ENCODE measurements around the gene LRRC32. TPM values are rescaled to one million over a fixed set of nuclear protein-coding genes. Genes with fewer than 3 reads are reported as not detected.
A peak's percentile ranks its signal among the peaks of the same experiment; 100 is the strongest.

The LRRC32 gene
- total RNA-seq, 2 experiments from 2014 or later: 5.5 to 25.3 TPM

- CTCF ChIA-PET (ENCODE audit: unreplicated experiment): interaction anchor here (0.6 to 1.0 kb wide), 2 partner anchors 88 to 233 kb away, joined by 3 read pairs; no protein-coding TSS in a partner anchor
- H2AFZ ChIP-seq (ENCODE audit: low read length): peak overlapping the region; percentile 53
- POLR2A ChIA-PET: interaction anchor here (0.5 to 1.3 kb wide), 6 partner anchors 12 to 754 kb away, joined by 3 to 5 read pairs (median 3); no protein-coding TSS in a partner anchor
- TF ChIP-seq EZH2phosphoT487 (IDR thresholded peaks at IDR 0.05; ENCODE audit: borderline replicate concordance, low read depth, low read length) (no peak), CTCF (conservative IDR thresholded peaks at IDR 0.05; ENCODE audit: low read length) (no peak)
- intact Hi-C loops (cut with micrococcal nuclease; ENCODE audit: unreplicated experiment): loop anchor here (10.0 kb wide), 1 partner anchor 352 kb away; no protein-coding TSS in a partner anchor
- no peak overlapping the region for H3K4me3 ChIP-seq (ENCODE audit: low read depth, low read length, poor library complexity, severe bottlenecking)
- BruUV-seq (replicated peaks): no TSS peak
- no peaks in the 10 kb centered on the region for H3K36me3 ChIP-seq (ENCODE audit: insufficient read depth, low read length)
- H3K4me1 ChIP-seq (ENCODE audit: insufficient read depth, low read length, poor library complexity, severe bottlenecking): peaks cover 29% of the 10 kb centered on the region
- no peaks in the 10 kb centered on the region for H3K79me2 ChIP-seq (ENCODE audit: insufficient read depth, low read depth, low read length)
- peak; percentile 39 for DNase-seq (ENCODE audit: low spot score)
- no peaks in the 10 kb centered on the region for H4K20me1 ChIP-seq (ENCODE audit: insufficient read depth, low read length)
- peak overlapping the region; percentile 39 for H3K4me2 ChIP-seq (ENCODE audit: low read length)
- no peak overlapping the region for H3K27ac ChIP-seq (ENCODE audit: low read depth, low read length, poor library complexity, severe bottlenecking)
- H3K9me3 ChIP-seq (ENCODE audit: low read length): no peaks in the 10 kb centered on the region
- H3K9me2 ChIP-seq (ENCODE audit: insufficient read depth, low read length): no peaks in the 10 kb centered on the region
Observed at GRCh38 chr11:76686261-76687079, 15.9 kb upstream of the LRRC32 start.

GRCh38 chr11:76685831-76686230 lies 15.3 kb upstream of the LRRC32 start:
- CTCF ChIA-PET (ENCODE audit: unreplicated experiment): interaction anchor here (0.6 to 1.0 kb wide), 3 partner anchors 87 to 448 kb away, joined by 3 read pairs; no protein-coding TSS in a partner anchor
- H3K79me2 ChIP-seq (ENCODE audit: insufficient read depth, low read depth, low read length): no peaks in the 10 kb centered on the region
- H3K27ac ChIP-seq (ENCODE audit: low read depth, low read length, poor library complexity, severe bottlenecking): no peak overlapping the region
- POLR2A ChIA-PET: interaction anchor here (0.5 to 1.3 kb wide), 5 partner anchors 11 to 358 kb away, joined by 3 to 5 read pairs (median 3); no protein-coding TSS in a partner anchor
- H3K4me3 ChIP-seq (ENCODE audit: low read depth, low read length, poor library complexity, severe bottlenecking): no peak overlapping the region
- intact Hi-C loops (cut with micrococcal nuclease; ENCODE audit: unreplicated experiment): loop anchor here (10.0 kb wide), 1 partner anchor 351 kb away; no protein-coding TSS in a partner anchor
- DNase-seq (ENCODE audit: low spot score): no peak
- H3K4me1 ChIP-seq (ENCODE audit: insufficient read depth, low read length, poor library complexity, severe bottlenecking): peaks cover 29% of the 10 kb centered on the region
- H3K9me2 ChIP-seq (ENCODE audit: insufficient read depth, low read length): no peaks in the 10 kb centered on the region
- BruUV-seq (replicated peaks): no TSS peak
- no peaks in the 10 kb centered on the region for H3K9me3 ChIP-seq (ENCODE audit: low read length)
- no peak for TF ChIP-seq EZH2phosphoT487 (IDR thresholded peaks at IDR 0.05; ENCODE audit: borderline replicate concordance, low read depth, low read length)
- TF ChIP-seq CTCF (conservative IDR thresholded peaks at IDR 0.05; ENCODE audit: low read length): no peak
- peak overlapping the region; percentile 53; the same call in 1 of the 2 replicates for H2AFZ ChIP-seq (ENCODE audit: low read length)
- no peaks in the 10 kb centered on the region for H3K36me3 ChIP-seq (ENCODE audit: insufficient read depth, low read length)
- peak overlapping the region; percentile 39 for H3K4me2 ChIP-seq (ENCODE audit: low read length)
- no peaks in the 10 kb centered on the region for H4K20me1 ChIP-seq (ENCODE audit: insufficient read depth, low read length)

Measured in OCI-LY7 (cell line).